ENCODE results near the gene C4orf36.

DNA sequence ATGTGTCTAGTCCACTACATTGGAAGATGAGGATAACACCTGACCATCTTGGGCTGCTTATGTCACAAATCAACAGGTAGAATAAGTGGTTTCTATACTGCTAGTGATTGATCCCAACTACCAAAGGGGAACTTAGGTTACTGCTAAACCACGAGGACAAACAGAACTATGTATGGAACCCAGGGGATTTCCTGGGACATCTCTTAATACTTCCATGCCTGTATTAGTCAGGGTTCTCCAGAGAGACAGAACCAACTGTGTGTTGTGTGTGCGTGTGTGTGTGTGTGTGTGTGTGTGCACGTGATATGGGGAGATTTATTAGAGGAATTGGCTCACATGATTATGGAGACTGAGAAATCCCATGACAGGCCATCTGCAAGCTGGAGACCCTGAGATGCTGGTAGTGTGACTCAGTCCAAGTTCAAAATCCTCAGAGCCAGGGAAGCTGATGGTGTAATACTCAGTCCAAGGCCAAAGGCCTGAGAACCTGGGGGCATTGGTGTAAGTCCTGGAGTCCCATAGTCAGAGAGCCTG, 26.4 kb upstream of the C4orf36 start:
- TF ChIP-seq, protein P1, sequence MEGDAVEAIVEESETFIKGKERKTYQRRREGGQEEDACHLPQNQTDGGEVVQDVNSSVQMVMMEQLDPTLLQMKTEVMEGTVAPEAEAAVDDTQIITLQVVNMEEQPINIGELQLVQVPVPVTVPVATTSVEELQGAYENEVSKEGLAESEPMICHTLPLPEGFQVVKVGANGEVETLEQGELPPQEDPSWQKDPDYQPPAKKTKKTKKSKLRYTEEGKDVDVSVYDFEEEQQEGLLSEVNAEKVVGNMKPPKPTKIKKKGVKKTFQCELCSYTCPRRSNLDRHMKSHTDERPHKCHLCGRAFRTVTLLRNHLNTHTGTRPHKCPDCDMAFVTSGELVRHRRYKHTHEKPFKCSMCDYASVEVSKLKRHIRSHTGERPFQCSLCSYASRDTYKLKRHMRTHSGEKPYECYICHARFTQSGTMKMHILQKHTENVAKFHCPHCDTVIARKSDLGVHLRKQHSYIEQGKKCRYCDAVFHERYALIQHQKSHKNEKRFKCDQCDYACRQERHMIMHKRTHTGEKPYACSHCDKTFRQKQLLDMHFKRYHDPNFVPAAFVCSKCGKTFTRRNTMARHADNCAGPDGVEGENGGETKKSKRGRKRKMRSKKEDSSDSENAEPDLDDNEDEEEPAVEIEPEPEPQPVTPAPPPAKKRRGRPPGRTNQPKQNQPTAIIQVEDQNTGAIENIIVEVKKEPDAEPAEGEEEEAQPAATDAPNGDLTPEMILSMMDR (IDR thresholded peaks at IDR 0.05): no peak
- no peak for TF ChIP-seq EP300 (IDR thresholded peaks at IDR 0.05)
- no peak for TF ChIP-seq POLR2AphosphoS5 (IDR thresholded peaks at IDR 0.05)
